NB4 (cell line): ENCODE data around the gene MMP2.
A peak's percentile ranks its signal among the peaks of the same experiment; 100 is the strongest.

ENCODE experiments used
- DNase-seq: peaks from one replicate; pipeline ENCODE4 v3.0.0; 2010; ENCODE audit warnings: low read depth
- H3K4me3 ChIP-seq: one replicate; pipeline ENCODE4 v1.5.1; 2011; ENCODE audit warnings: mild to moderate bottlenecking, low read depth, low read length, moderate library complexity
- MAX ChIP-seq: IDR thresholded peaks from 2 replicates; pipeline ENCODE4 v1.6.1; 2011; ENCODE audit warnings: low read depth, low read length
- MYC ChIP-seq: IDR thresholded peaks from 2 replicates; pipeline ENCODE4 v1.6.1; 2011; ENCODE audit warnings: low read depth, low read length
- POLR2A ChIP-seq: IDR thresholded peaks from 2 replicates; pipeline ENCODE4 v1.6.1; 2011; ENCODE audit warnings: mild to moderate bottlenecking; ENCODE audit not compliant: insufficient read length; ENCODE audit errors: extremely low read depth
- TF ChIP-seq, protein P1 (sequence below): IDR thresholded peaks from one replicate; pipeline ENCODE4 v1.5.1; 2012; ENCODE audit warnings: low read depth, low read length

The MMP2 gene

GRCh38 chr16:55499281-55499680, 20.3 kb downstream of the MMP2 start:
- no peak overlapping the region for H3K4me3 ChIP-seq
- no peak for TF ChIP-seq MYC
- DNase-seq: no peak

DNA sequence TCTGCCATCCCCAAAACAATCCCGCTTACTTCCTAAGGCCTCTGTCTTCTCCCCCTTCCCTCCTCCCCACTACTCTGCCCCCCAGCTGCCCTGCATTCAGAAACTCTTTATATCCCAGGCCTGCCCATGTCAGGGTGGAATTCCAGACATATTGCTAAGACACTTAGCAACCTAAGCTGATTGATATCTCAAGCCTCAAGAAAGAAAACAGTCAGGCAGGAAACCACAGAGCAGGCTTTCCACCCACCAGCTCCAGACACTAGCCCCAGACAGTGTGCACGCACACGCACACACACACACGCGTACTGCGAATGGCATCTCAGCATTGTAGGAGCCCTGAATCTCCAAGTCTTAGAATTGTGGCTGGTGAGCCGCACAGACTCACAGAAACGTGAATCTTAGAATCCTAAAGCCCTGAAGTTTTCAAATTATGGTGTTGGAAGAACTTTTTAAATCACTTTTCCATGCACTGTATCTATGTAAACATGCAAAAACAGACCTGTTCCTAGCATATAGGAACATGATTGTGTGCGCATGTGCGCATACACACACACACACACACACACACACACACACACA, 21.0 kb downstream of the MMP2 start:
- peak; percentile 69 for DNase-seq

GRCh38 chr16:55500530-55501011, 21.6 kb downstream of the MMP2 start:
- TF ChIP-seq, protein P1, sequence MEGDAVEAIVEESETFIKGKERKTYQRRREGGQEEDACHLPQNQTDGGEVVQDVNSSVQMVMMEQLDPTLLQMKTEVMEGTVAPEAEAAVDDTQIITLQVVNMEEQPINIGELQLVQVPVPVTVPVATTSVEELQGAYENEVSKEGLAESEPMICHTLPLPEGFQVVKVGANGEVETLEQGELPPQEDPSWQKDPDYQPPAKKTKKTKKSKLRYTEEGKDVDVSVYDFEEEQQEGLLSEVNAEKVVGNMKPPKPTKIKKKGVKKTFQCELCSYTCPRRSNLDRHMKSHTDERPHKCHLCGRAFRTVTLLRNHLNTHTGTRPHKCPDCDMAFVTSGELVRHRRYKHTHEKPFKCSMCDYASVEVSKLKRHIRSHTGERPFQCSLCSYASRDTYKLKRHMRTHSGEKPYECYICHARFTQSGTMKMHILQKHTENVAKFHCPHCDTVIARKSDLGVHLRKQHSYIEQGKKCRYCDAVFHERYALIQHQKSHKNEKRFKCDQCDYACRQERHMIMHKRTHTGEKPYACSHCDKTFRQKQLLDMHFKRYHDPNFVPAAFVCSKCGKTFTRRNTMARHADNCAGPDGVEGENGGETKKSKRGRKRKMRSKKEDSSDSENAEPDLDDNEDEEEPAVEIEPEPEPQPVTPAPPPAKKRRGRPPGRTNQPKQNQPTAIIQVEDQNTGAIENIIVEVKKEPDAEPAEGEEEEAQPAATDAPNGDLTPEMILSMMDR: no peak
- no peak for TF ChIP-seq MAX
- TF ChIP-seq POLR2A: no peak
- no peak for TF ChIP-seq MYC
- DNase-seq: peak; percentile 42
- H3K4me3 ChIP-seq: no peak overlapping the region

More for the DNA sequence above, 21.0 kb downstream of the MMP2 start:
- TF ChIP-seq MAX (peak; percentile 37), MYC (no peak)
- no peak overlapping the region for H3K4me3 ChIP-seq

- no peak overlapping the region for H3K4me3 ChIP-seq
- TF ChIP-seq MAX: no peak
- TF ChIP-seq, protein P1: peak; percentile 42
- peak; percentile 34 for DNase-seq
Observed at GRCh38 chr16:55501549-55502322, 22.7 kb downstream of the MMP2 start.

DNA sequence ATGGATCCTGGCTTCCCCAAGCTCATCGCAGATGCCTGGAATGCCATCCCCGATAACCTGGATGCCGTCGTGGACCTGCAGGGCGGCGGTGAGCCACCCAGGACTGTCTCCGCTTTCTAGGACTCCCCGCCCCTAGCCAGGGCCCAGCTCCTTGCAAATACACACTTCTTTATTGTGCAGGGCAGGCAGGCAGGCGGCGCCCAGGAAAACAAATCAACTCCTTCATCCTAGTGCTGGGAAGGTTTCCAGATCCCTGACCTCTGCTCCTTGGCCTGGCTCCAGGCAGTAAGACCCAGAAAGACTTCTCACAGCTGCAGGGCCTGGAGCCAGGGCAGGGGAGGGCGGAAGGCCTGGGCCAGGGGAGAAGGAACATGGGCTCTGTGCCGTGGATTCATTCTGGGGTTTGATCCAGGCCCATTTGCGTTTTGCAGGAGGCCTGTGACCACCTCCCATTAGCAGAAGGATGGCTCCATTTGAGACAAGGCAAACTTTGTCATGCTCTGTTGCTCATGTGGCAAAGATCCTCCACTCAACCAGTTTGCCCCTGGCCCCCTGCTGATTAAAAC, 23.9 kb downstream of the MMP2 start:
- no peak for DNase-seq
- H3K4me3 ChIP-seq: no peak overlapping the region
- TF ChIP-seq POLR2A (no peak), MYC (no peak), MAX (no peak)
- TF ChIP-seq, protein P1: no peak

GRCh38 chr16:55503726-55504550, 24.9 kb downstream of the MMP2 start:
- H3K4me3 ChIP-seq: no peak overlapping the region
- TF ChIP-seq MAX (no peak), MYC (no peak)
- TF ChIP-seq, protein P1: no peak
- no peak for DNase-seq
